HG02884 (cell line): ENCODE data around the gene CHRFAM7A.
"Not testable (repeated sequence)": the region's sequence is repeated elsewhere in the genome, so short reads cannot be mapped to it uniquely, and the experiment has no call there.

Experiments
- ATAC-seq: cut with Tn5 transposase; IDR thresholded peaks from one replicate; pipeline ENCODE4 v1.9.1; 2021; ENCODE audit warnings: mild to moderate bottlenecking, moderate library complexity; ENCODE audit not compliant: unreplicated experiment

The CHRFAM7A gene

GRCh38 chr15:30392766-30393663 lies at the start of gene CHRFAM7A:
TSS of gene CHRFAM7A (minus strand) at chr15:30393540. CDS start at chr15:30383351, 10,189 bp downstream.
- ATAC-seq = not testable (repeated sequence)

DNA sequence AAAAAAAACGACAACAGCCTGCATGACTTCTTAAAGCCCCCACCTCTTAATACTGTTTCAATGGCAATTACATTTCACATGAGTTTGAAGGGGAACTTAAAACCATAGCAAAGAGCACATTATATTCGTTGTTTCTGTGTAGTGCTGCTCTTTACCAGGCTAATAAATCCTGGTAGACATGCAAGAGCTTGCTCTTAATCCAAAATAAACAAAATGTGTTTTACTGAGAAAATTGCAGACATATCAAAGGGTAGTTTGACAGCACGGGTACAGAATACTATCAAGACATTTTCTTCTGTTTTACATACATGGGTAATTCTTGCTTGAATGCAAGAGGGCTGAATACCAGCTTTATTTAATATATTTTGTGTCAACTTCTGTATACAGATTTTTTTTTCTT lies 45.0 kb upstream of the CHRFAM7A start:
- ATAC-seq = not testable (repeated sequence)

- not testable (repeated sequence) for ATAC-seq
Observed at GRCh38 chr15:30435878-30436277, 42.5 kb upstream of the CHRFAM7A start.

DNA sequence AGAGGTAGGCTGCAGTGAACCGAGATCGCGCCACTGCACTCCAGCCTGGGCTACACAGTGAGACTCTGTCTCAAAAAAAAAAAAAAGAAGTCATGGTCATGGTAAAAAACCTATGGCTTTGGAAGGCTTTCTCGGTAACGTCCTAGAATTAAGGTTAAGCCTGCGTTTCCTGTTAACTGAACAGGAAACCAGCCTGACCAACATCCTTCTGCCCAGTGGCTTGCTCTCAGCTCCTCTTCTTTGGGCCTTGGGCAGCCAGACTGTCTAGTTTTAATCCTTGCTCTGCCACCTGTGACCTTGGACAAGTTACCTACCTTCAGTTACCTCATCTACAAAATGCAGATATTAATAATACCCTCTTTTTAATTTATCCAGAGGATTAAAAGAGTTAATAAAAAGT lies 27.4 kb upstream of the CHRFAM7A start:
- ATAC-seq = not testable (repeated sequence)

GRCh38 chr15:30414160-30414559 lies 20.8 kb upstream of the CHRFAM7A start, which contains the start of gene GOLGA8R:
TSS of gene GOLGA8R (minus strand) at chr15:30414260. CDS start at chr15:30414162, 98 bp downstream.
- ATAC-seq = not testable (repeated sequence)

DNA sequence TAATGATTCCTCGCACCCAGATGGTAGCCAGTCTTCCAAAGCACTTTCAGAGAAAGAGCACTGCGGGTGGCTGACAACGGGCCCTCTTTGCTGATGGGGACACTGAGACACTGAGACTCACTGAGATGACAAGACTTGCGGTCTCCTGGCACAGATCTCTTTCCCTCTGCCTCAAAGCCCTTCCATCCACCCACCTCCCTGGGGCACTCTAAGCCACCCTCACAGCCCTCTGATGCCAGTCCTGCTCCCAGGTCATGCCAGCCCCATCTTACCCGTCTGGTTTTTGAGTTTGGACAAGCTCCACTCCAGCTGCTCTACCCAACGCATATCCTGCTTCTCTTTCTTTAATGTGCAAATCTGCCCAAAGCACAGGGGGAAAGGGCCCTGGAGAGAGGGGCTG lies 14.3 kb upstream of the CHRFAM7A start:
- not testable (repeated sequence) for ATAC-seq

GRCh38 chr15:30398988-30399387 lies 5.6 kb upstream of the CHRFAM7A start:
- ATAC-seq = not testable (repeated sequence)

GRCh38 chr15:30393664-30393991 lies 288 bp upstream of the CHRFAM7A start:
- ATAC-seq = not testable (repeated sequence)

DNA sequence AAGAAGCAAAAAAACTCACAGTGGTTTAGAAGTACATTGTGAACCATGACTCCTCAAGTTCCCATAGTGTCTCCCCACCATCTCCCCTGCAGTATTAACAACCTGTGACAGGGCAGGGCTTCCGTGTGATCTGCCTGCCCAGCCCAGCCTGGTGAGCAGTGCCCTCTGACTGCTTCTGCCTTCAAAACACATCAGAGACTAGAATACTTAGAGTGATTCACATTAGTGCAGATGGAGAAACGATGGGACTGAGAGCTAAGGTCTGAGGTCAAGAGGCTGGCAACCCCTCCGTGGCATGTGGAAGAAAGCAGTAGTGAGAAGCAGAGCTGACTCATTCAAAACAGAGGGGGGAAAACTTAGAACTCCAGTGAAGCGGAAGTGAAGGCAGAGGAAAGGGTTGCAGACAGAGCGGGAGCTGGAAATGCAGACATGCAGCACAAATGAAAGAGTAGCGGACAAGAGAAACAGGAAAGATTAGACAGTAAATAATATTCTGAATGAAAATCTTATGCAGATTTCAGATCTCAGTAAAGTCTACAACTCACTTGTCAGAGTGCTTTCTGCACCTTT lies 6.9 kb downstream of the CHRFAM7A start:
- ATAC-seq = not testable (repeated sequence)

GRCh38 chr15:30377082-30377413 lies 16.3 kb downstream of the CHRFAM7A start:
- ATAC-seq = not testable (repeated sequence)

GRCh38 chr15:30376375-30377081 lies 16.8 kb downstream of the CHRFAM7A start:
- ATAC-seq = not testable (repeated sequence)

GRCh38 chr15:30375872-30376271 lies 17.5 kb downstream of the CHRFAM7A start:
- ATAC-seq = not testable (repeated sequence)

GRCh38 chr15:30374862-30375261 lies 18.5 kb downstream of the CHRFAM7A start:
- not testable (repeated sequence) for ATAC-seq

GRCh38 chr15:30368271-30368670 lies 25.1 kb downstream of the CHRFAM7A start:
- ATAC-seq = not testable (repeated sequence)

DNA sequence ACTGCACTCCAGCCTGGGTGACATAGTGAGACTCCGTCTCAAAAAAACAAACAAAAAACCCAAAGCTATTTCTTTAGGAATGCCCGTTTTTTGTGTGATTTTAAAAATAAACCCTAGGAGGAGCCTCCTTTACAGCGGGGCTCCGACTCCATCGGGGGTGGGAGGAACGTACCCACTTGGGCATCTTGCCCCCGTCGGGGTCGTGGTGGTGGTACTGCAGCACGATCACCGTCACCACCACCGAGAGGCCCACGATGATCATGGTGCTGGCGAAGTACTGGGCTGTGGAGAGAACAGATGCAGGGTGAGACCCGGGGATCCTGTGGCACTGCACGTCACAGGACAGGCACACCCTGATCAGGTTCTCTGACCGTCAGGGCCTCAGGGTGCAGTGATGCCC lies 26.1 kb downstream of the CHRFAM7A start:
- ATAC-seq = not testable (repeated sequence)

GRCh38 chr15:30361404-30361803 lies 31.9 kb downstream of the CHRFAM7A start:
- not testable (repeated sequence) for ATAC-seq

DNA sequence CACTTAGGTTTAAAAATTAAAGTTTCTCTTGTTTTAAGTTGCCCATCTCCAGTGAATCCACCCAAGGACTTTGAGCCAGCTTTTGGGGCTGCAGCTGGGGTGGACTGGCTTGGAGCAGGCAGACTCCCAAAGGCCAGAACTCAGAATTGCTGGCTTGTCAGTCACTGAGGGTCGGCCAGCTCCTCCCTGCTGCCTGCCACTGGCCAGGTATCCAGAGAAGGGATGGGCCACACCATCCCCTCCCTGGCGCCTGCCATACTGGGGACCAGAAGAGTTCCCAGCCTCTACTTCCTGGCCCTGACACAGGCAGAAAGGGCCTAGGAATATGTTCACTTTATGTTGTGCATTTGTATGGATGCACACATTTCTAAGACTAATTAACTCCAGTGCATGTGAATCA lies 32.4 kb downstream of the CHRFAM7A start:
- not testable (repeated sequence) for ATAC-seq

DNA sequence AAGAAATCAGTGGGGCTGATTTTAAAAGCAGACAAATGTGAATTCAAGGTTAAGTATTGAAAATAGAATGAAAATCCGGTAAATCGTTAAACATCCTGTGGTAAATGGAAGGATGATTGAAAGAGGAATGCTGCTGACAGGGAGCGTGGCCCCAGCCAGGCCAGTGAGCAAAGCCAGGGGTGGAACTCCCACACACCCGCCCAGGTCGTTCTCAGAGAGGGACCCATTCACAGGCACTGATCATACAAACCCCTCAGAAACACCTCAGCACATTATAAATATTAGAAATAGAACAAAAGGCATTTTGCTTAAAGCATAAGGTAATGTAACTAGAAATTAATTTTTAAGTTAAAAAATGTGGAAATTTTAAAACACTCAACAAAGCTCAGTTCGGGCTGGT lies 38.3 kb downstream of the CHRFAM7A start:
- ATAC-seq = not testable (repeated sequence)

- ATAC-seq = not testable (repeated sequence)
Observed at GRCh38 chr15:30349803-30350202, 43.5 kb downstream of the CHRFAM7A start.

DNA sequence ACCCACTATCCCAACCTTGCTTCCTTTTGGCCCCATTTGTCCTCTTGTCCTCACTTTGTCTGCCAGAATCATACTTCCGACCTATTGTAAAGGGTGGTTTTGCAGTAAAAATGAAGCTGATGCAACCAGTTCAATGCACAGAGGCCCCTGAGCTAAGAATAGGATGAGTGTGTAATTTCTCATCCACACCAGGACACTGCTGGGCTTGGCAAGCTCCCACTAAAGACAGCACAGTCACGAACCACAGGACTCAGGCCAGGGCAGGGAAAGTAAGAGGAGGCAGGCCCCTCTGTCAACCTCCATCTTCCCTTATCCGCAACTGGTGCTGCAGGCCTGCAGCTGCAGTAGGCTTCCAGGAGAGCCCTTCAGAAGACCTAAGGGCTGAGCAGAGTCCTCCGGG lies 56.8 kb downstream of the CHRFAM7A start:
- ATAC-seq = not testable (repeated sequence)

DNA sequence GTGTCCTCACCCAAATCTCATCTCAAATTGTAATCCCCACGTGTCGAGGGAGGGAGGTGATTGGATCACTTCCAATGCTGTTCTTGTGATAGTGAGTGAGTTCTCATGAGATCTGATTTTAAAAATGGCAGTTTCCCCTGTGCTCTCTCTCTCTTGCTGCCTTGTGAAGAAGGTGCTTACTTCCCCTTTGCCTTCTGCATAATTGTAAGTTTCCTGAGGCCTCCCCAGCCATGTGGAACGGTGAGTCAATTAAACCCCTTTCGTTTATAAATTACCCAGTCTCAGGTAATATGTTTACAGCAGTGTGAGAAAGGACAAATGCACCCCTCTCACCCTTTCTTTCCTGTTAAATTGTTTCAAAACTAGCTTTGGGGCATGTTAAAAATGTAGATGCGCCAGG lies 59.2 kb downstream of the CHRFAM7A start:
- ATAC-seq = not testable (repeated sequence)
